Liver (tissue), 9 donors: Measurements from ENCODE around the gene ZNF335. TPM values are rescaled to one million over a fixed set of nuclear protein-coding genes. Genes with fewer than 3 reads are reported as not detected.
"Not testable (repeated sequence)": the region's sequence is repeated elsewhere in the genome, so short reads cannot be mapped to it uniquely, and the experiment has no call there.

ENCODE experiments used
- DNase-seq: peaks from one replicate; pipeline ENCODE4 v3.0.0-alpha.2; 2017; ENCODE audit warnings: low spot score
- H3K27ac ChIP-seq, 2 donors: one replicate each; pipeline ENCODE4 v1.7.0; 2013; ENCODE audit warnings: inconsistent platforms in 2 of 2, low read length in 2 of 2, control low read depth in 1 of 2, low read depth in 1 of 2, mild to moderate bottlenecking in 1 of 2
- H3K27me3 ChIP-seq, 4 donors: one replicate each; pipeline versions ENCODE4 v1.6.1 to v1.7.0; 2013; ENCODE audit warnings: low read length in 3 of 4, inconsistent platforms in 1 of 4, mild to moderate bottlenecking in 1 of 4, moderate library complexity in 1 of 4; ENCODE audit not compliant: control insufficient read depth in 4 of 4, insufficient read depth in 4 of 4
- H3K36me3 ChIP-seq, 4 donors: one replicate each; pipeline versions ENCODE4 v1.6.1 to v1.7.0; 2013; ENCODE audit warnings: low read length in 3 of 4, mild to moderate bottlenecking in 3 of 4, low read depth in 1 of 4, moderate library complexity in 1 of 4; ENCODE audit not compliant: control insufficient read depth in 4 of 4, insufficient read depth in 3 of 4
- H3K4me1 ChIP-seq, 4 donors: one replicate each; pipeline versions ENCODE4 v1.6.1 to v1.7.0; 2013; ENCODE audit warnings: low read length in 3 of 4, mild to moderate bottlenecking in 3 of 4, moderate library complexity in 1 of 4; ENCODE audit not compliant: control insufficient read depth in 4 of 4, insufficient read depth in 4 of 4
- H3K4me3 ChIP-seq, 3 donors: one replicate each; pipeline versions ENCODE4 v1.6.1 to v1.7.0; 2013; ENCODE audit warnings: low read length in 3 of 3, control low read depth in 1 of 3, low read depth in 1 of 3, mild to moderate bottlenecking in 1 of 3
- H3K9ac ChIP-seq, 2 donors: one replicate each; pipeline ENCODE4 v1.7.0; 2013; ENCODE audit warnings: low read length in 2 of 2, mild to moderate bottlenecking in 2 of 2, moderate library complexity in 2 of 2, control low read depth in 1 of 2, low read depth in 1 of 2
- H3K9me3 ChIP-seq, 4 donors: one replicate each; pipeline versions ENCODE4 v1.6.1 to v1.7.0; 2013; ENCODE audit warnings: low read length in 3 of 4; ENCODE audit not compliant: control insufficient read depth in 4 of 4
- ATF3 ChIP-seq: IDR thresholded peaks from 2 replicates; pipeline ENCODE4 v1.6.1; 2016; ENCODE audit warnings: antibody characterized with exemption
- EGR1 ChIP-seq, 2 donors: IDR thresholded peaks; 2 replicates each; pipeline ENCODE4 v1.6.1; 2016 to 2018; ENCODE audit warnings: antibody characterized with exemption in 2 of 2, low read depth in 2 of 2
- FOXA1 ChIP-seq: IDR thresholded peaks from 2 replicates; pipeline ENCODE4 v1.6.1; 2016; ENCODE audit warnings: antibody characterized with exemption
- FOXA2 ChIP-seq: IDR thresholded peaks from 2 replicates; pipeline ENCODE4 v1.6.1; 2016; ENCODE audit warnings: antibody characterized with exemption
- GABPA ChIP-seq, 2 donors: IDR thresholded peaks in 1 of 2; conservative IDR thresholded peaks in 1 of 2; 2 replicates each; pipeline ENCODE4 v1.6.1; 2016; ENCODE audit warnings: antibody characterized with exemption in 2 of 2, mild to moderate bottlenecking in 1 of 2, moderate library complexity in 1 of 2
- HNF4G ChIP-seq: IDR thresholded peaks from 2 replicates; pipeline ENCODE4 v1.6.1; 2016; ENCODE audit warnings: antibody characterized with exemption
- JUND ChIP-seq, 2 donors: IDR thresholded peaks; 2 replicates each; pipeline ENCODE4 v1.6.1; 2016; ENCODE audit warnings: antibody characterized with exemption in 2 of 2
- NR2F2 ChIP-seq: IDR thresholded peaks from 2 replicates; pipeline ENCODE4 v1.6.1; 2016; ENCODE audit warnings: antibody characterized with exemption
- RAD21 ChIP-seq, 2 donors: IDR thresholded peaks; 2 replicates each; pipeline ENCODE4 v1.6.1; 2016; ENCODE audit warnings: antibody characterized with exemption in 2 of 2, mild to moderate bottlenecking in 2 of 2
- RXRA ChIP-seq, 2 donors: IDR thresholded peaks; 2 replicates each; pipeline ENCODE4 v1.6.1; 2017 to 2018; ENCODE audit warnings: antibody characterized with exemption in 2 of 2, mild to moderate bottlenecking in 1 of 2
- SP1 ChIP-seq: IDR thresholded peaks from 2 replicates; pipeline ENCODE4 v1.6.1; 2018; ENCODE audit warnings: antibody characterized with exemption, mild to moderate bottlenecking
- TAF1 ChIP-seq: conservative IDR thresholded peaks from 2 replicates; pipeline ENCODE4 v1.6.1; 2016; ENCODE audit warnings: antibody characterized with exemption, mild to moderate bottlenecking
- YY1 ChIP-seq: IDR thresholded peaks from 2 replicates; pipeline ENCODE4 v1.6.1; 2016; ENCODE audit warnings: antibody characterized with exemption, mild to moderate bottlenecking
- ZBTB33 ChIP-seq: IDR thresholded peaks from 2 replicates; pipeline ENCODE4 v1.6.1; 2016; ENCODE audit warnings: antibody characterized with exemption
- WGBS: extraction: QIAGEN DNeasy Blood & Tissue Kit; methylation state at CpG from one replicate; pipeline ENCODE4 v1.1.7; 2013; 5-methylcytosine and 5-hydroxymethylcytosine counted together
- polyA plus RNA-seq, 2 donors: library from polyadenylated mRNA; stranded (reverse) in 1 of 2; unstranded in 1 of 2; fragments of 200-250 nt in 1 of 2; fragments of >200 nt in 1 of 2; fragmentation: Nextera tagmentation in 1 of 2; extraction: Ambion mirVana in 1 of 2; gene quantifications; one replicate each; pipeline versions ENCODE4 v1.2.1 to v1.2.3, GENCODE V29; 2013 to 2015
- total RNA-seq, 2 donors: library from RNA; depleted of rRNA; stranded (reverse); fragments of >200 nt; gene quantifications; one replicate each; pipeline ENCODE4 v1.2.3, GENCODE V29; 2014
- TF ChIP-seq, protein P1 (sequence below): IDR thresholded peaks from 2 replicates; pipeline ENCODE4 v1.6.1; 2016; ENCODE audit warnings: antibody characterized with exemption, mild to moderate bottlenecking
- TF ChIP-seq, protein P2 (sequence below): IDR thresholded peaks from 2 replicates; pipeline ENCODE4 v1.6.1; 2016; ENCODE audit warnings: antibody characterized with exemption
- TF ChIP-seq, protein P3 (sequence below): fragments of 150-350 bp; IDR thresholded peaks from 2 replicates; pipeline ENCODE4 v1.5.1; 2017; ENCODE audit warnings: improper control_type of control experiment, low read depth, low read length; ENCODE audit not compliant: missing input control
- donor health status: healthy.
- donor health status: healthy.
- donor health status: healthy.
- donor health status: healthy.
- donor health status: healthy.

ZNF335 gene
- total and polyA plus RNA-seq, 4 donors, result 3.0 to 14.6 (median 6.6) TPM

DNA sequence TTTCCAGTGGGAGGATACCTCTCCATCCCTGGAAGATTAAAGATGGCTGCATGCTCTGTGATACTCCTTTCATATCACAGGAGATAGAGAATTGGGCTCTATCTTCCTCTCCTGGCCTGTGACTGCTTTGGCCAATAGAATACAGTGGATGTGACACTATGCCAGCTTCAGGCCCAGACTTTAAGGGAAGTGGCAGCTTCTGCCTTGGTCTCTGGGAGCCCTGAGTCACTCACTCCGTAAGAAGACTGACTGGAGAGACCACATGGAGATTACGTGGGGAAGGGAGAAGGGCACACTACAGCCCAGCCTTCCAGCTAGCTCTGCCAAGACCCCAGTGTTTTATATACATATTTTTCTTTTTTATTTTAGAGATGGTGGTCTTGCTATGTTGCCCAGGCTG lies 26.3 kb upstream of the ZNF335 start:
- no peak overlapping the region for H3K9ac ChIP-seq
- H3K4me3 ChIP-seq, result no peak overlapping the region
- peaks cover 0 to 3% (median 0%) of the 10 kb centered on the region in 4 donors for H3K27me3 ChIP-seq
- TF ChIP-seq, protein P1, sequence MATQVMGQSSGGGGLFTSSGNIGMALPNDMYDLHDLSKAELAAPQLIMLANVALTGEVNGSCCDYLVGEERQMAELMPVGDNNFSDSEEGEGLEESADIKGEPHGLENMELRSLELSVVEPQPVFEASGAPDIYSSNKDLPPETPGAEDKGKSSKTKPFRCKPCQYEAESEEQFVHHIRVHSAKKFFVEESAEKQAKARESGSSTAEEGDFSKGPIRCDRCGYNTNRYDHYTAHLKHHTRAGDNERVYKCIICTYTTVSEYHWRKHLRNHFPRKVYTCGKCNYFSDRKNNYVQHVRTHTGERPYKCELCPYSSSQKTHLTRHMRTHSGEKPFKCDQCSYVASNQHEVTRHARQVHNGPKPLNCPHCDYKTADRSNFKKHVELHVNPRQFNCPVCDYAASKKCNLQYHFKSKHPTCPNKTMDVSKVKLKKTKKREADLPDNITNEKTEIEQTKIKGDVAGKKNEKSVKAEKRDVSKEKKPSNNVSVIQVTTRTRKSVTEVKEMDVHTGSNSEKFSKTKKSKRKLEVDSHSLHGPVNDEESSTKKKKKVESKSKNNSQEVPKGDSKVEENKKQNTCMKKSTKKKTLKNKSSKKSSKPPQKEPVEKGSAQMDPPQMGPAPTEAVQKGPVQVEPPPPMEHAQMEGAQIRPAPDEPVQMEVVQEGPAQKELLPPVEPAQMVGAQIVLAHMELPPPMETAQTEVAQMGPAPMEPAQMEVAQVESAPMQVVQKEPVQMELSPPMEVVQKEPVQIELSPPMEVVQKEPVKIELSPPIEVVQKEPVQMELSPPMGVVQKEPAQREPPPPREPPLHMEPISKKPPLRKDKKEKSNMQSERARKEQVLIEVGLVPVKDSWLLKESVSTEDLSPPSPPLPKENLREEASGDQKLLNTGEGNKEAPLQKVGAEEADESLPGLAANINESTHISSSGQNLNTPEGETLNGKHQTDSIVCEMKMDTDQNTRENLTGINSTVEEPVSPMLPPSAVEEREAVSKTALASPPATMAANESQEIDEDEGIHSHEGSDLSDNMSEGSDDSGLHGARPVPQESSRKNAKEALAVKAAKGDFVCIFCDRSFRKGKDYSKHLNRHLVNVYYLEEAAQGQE, result no peak
- TF ChIP-seq NR2F2 (no peak), RXRA (IDR thresholded peaks at IDR 0.05) (no peak), YY1 (no peak), JUND (IDR thresholded peaks at IDR 0.05) (no peak), ZBTB33 (no peak), FOXA1 (no peak), SP1 (no peak), RAD21 (IDR thresholded peaks at IDR 0.05) (no peak), GABPA (IDR thresholded peaks at IDR 0.05 in 1 of 2, conservative IDR thresholded peaks at IDR 0.05 in 1 of 2) (no peak), ATF3 (no peak), FOXA2 (no peak), TAF1 (no peak)
- TF ChIP-seq, protein P2, sequence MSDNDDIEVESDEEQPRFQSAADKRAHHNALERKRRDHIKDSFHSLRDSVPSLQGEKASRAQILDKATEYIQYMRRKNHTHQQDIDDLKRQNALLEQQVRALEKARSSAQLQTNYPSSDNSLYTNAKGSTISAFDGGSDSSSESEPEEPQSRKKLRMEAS, result no peak
- TF ChIP-seq, protein P3, sequence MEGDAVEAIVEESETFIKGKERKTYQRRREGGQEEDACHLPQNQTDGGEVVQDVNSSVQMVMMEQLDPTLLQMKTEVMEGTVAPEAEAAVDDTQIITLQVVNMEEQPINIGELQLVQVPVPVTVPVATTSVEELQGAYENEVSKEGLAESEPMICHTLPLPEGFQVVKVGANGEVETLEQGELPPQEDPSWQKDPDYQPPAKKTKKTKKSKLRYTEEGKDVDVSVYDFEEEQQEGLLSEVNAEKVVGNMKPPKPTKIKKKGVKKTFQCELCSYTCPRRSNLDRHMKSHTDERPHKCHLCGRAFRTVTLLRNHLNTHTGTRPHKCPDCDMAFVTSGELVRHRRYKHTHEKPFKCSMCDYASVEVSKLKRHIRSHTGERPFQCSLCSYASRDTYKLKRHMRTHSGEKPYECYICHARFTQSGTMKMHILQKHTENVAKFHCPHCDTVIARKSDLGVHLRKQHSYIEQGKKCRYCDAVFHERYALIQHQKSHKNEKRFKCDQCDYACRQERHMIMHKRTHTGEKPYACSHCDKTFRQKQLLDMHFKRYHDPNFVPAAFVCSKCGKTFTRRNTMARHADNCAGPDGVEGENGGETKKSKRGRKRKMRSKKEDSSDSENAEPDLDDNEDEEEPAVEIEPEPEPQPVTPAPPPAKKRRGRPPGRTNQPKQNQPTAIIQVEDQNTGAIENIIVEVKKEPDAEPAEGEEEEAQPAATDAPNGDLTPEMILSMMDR, result no peak
- no peak for DNase-seq
- H3K4me1 ChIP-seq, result no peaks in the 10 kb centered on the region
- H3K27ac ChIP-seq, result no peak overlapping the region
- H3K9me3 ChIP-seq, result no peaks in the 10 kb centered on the region
- H3K36me3 ChIP-seq, result no peaks in the 10 kb centered on the region
- 44% methylated on average over 2 of the region's 2 CpGs for WGBS

GRCh38 chr20:45997187-45997586 lies 25.2 kb upstream of the ZNF335 start:
- no peaks in the 10 kb centered on the region for H3K36me3 ChIP-seq
- no peaks in the 10 kb centered on the region for H3K9me3 ChIP-seq
- DNase-seq, result no peak
- H3K9ac ChIP-seq, result no peak overlapping the region
- H3K27ac ChIP-seq, result no peak overlapping the region
- no peak overlapping the region for H3K4me3 ChIP-seq
- WGBS, result 41% methylated on average over 3 of the region's 3 CpGs
- no peak for TF ChIP-seq TAF1
- TF ChIP-seq, protein P3, result no peak
- no peak for TF ChIP-seq ATF3
- TF ChIP-seq RAD21 (IDR thresholded peaks at IDR 0.05), result no peak
- no peak for TF ChIP-seq FOXA2
- TF ChIP-seq HNF4G, result no peak
- TF ChIP-seq, protein P2, result no peak
- no peak for TF ChIP-seq EGR1 (IDR thresholded peaks at IDR 0.05; ENCODE audit: low read depth in 2 of 2)
- no peak for TF ChIP-seq NR2F2
- no peak for TF ChIP-seq FOXA1
- no peaks in the 10 kb centered on the region for H3K4me1 ChIP-seq
- H3K27me3 ChIP-seq, result peaks cover 0 to 3% (median 0%) of the 10 kb centered on the region in 4 donors

- 66% methylated on average over 6 of the region's 6 CpGs for WGBS
- not testable (repeated sequence) for H3K4me1 ChIP-seq
Observed at GRCh38 chr20:45995495-45996097, 23.6 kb upstream of the ZNF335 start.

More at GRCh38 chr20:45995495-45996097, 23.6 kb upstream of the ZNF335 start:
- not testable (repeated sequence) for DNase-seq, H3K27ac ChIP-seq, H3K9me3 ChIP-seq, H3K4me3 ChIP-seq, H3K36me3 ChIP-seq, H3K27me3 ChIP-seq, H3K9ac ChIP-seq
